ENCODE data around the gene PAX8. TPM values are rescaled to one million over a fixed set of nuclear protein-coding genes. Genes with fewer than 3 reads are reported as not detected.

The PAX8 gene
- total RNA-seq, 1 donor from 2014 or later = 56.9 TPM

- Mint-ChIP-seq H3K4me3 (no peak overlapping the region), H3K36me3 (no peaks in the 10 kb centered on the region), H3K9me3 (no peaks in the 10 kb centered on the region), H3K4me1 (ENCODE audit: unreplicated experiment) (peaks cover 14% of the 10 kb centered on the region), H3K27ac (no peak overlapping the region), H3K27me3 (no peaks in the 10 kb centered on the region)
- DNase-seq (ENCODE audit: extremely low spot score, unreplicated experiment) = no peak
- TF ChIP-seq CTCF (conservative IDR thresholded peaks at IDR 0.05) = no peak
These were observed 94.0 kb downstream of the PAX8 start for GRCh38 chr2:113184531-113185230.

GRCh38 chr2:113183703-113184102 lies 95.0 kb downstream of the PAX8 start:
- H3K9me3 Mint-ChIP-seq = no peaks in the 10 kb centered on the region
- H3K4me1 Mint-ChIP-seq (ENCODE audit: unreplicated experiment) = peaks cover 14% of the 10 kb centered on the region
- H3K27ac Mint-ChIP-seq = no peak overlapping the region
- H3K4me3 Mint-ChIP-seq = no peak overlapping the region
- no peaks in the 10 kb centered on the region for H3K36me3 Mint-ChIP-seq
- H3K27me3 Mint-ChIP-seq = no peaks in the 10 kb centered on the region
- no peak for TF ChIP-seq CTCF (conservative IDR thresholded peaks at IDR 0.05)
- DNase-seq (ENCODE audit: extremely low spot score, unreplicated experiment) = no peak

- peaks cover 17% of the 10 kb centered on the region for H3K4me1 Mint-ChIP-seq (ENCODE audit: unreplicated experiment)
- no peak overlapping the region for H3K4me3 Mint-ChIP-seq
- no peaks in the 10 kb centered on the region for H3K9me3 Mint-ChIP-seq
- DNase-seq (ENCODE audit: extremely low spot score, unreplicated experiment) = no peak
- no peaks in the 10 kb centered on the region for H3K27me3 Mint-ChIP-seq
- no peak for TF ChIP-seq CTCF (conservative IDR thresholded peaks at IDR 0.05)
- no peak overlapping the region for H3K27ac Mint-ChIP-seq
- no peaks in the 10 kb centered on the region for H3K36me3 Mint-ChIP-seq
These were observed 95.5 kb downstream of the PAX8 start for GRCh38 chr2:113183264-113183663.

GRCh38 chr2:113182471-113183260 lies 96.1 kb downstream of the PAX8 start:
- no peak overlapping the region for H3K4me3 Mint-ChIP-seq
- no peak overlapping the region for H3K27ac Mint-ChIP-seq
- H3K36me3 Mint-ChIP-seq = no peaks in the 10 kb centered on the region
- no peaks in the 10 kb centered on the region for H3K9me3 Mint-ChIP-seq
- H3K27me3 Mint-ChIP-seq = no peaks in the 10 kb centered on the region
- DNase-seq (ENCODE audit: extremely low spot score, unreplicated experiment) = no peak
- no peak for TF ChIP-seq CTCF (conservative IDR thresholded peaks at IDR 0.05)
- H3K4me1 Mint-ChIP-seq (ENCODE audit: unreplicated experiment) = peaks cover 20% of the 10 kb centered on the region

GRCh38 chr2:113181258-113182051 lies 97.3 kb downstream of the PAX8 start:
- Mint-ChIP-seq H3K27me3 (no peaks in the 10 kb centered on the region), H3K27ac (peak overlapping the region; percentile 87)

More at GRCh38 chr2:113181258-113182051, 97.3 kb downstream of the PAX8 start:
- TF ChIP-seq CTCF (conservative IDR thresholded peaks at IDR 0.05) = no peak
- DNase-seq (ENCODE audit: extremely low spot score, unreplicated experiment) = no peak
- Mint-ChIP-seq H3K36me3 (no peaks in the 10 kb centered on the region), H3K9me3 (no peaks in the 10 kb centered on the region), H3K4me3 (no peak overlapping the region), H3K4me1 (ENCODE audit: unreplicated experiment) (peaks cover 20% of the 10 kb centered on the region)
